ENCODE results near the gene NEK1. TPM values are rescaled to one million over a fixed set of nuclear protein-coding genes. Genes with fewer than 3 reads are reported as not detected.

Gene NEK1
- total and polyA plus RNA-seq, 2 donors (not counting 3 experiments of a cell fraction or from before 2014, with no cell fraction given) = 2.6 to 10.1 TPM

DNA sequence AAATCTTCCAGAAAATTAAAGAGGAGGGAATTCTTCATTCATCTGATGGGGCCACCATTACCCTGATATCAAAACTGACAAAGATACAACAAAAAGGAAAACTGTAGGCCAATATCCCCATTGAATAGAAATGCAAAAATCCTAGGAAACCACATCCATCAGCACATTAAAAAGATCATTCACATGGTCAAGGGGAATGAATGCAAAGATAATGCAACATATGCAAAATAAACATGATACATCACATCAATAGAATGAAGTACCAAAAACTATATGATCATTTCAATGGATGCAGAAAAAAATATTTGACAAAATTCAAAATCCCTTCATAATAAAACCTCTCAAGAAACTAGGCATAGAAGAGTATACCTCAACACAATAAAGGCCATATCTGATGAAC is 232.7 kb downstream of the NEK1 start:
- H3K9me3 ChIP-seq (replicated peaks; ENCODE audit: control insufficient read depth, insufficient read depth, low read length) = no peaks in the 10 kb centered on the region
- FAIRE-seq (no peak), DNase-seq (ENCODE audit: low read depth, low spot score) (no peak)
- no peaks in the 10 kb centered on the region for H3K9me1 ChIP-seq (replicated peaks; ENCODE audit: control insufficient read depth, extremely low read depth, insufficient read depth, low read length)
- no peak overlapping the region for H3K4me3 ChIP-seq (replicated peaks in 1 of 3; ENCODE audit: insufficient read depth in 1 of 3, low read depth in 1 of 3, low read length in 3 of 3)
- intact Hi-C loops (cut with micrococcal nuclease) (no loop called here), dilution Hi-C loops (cut with MboI; ENCODE audit: extremely low pct_ligation_motif_present, low sequenced_read_pairs) (no loop called here)
- H3K27ac ChIP-seq (ENCODE audit: insufficient read depth, low read depth, low read length) = no peak overlapping the region
- H2AFZ ChIP-seq (ENCODE audit: low read depth, low read length) = no peak overlapping the region
- H3K27me3 ChIP-seq (ENCODE audit: control insufficient read depth in 2 of 2, insufficient read depth in 2 of 2, low read length in 2 of 2) = no peaks in the 10 kb centered on the region
- no peaks in the 10 kb centered on the region for H3K4me1 ChIP-seq (ENCODE audit: control insufficient read depth, extremely low read depth, insufficient read depth, low read length)
- H3K4me2 ChIP-seq (ENCODE audit: insufficient read depth, low read length) = no peak overlapping the region
- TF ChIP-seq, protein P1, sequence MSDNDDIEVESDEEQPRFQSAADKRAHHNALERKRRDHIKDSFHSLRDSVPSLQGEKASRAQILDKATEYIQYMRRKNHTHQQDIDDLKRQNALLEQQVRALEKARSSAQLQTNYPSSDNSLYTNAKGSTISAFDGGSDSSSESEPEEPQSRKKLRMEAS (IDR thresholded peaks at IDR 0.05; ENCODE audit: insufficient read depth, insufficient read length) = no peak
- TF ChIP-seq EZH2 (IDR thresholded peaks at IDR 0.05; ENCODE audit: borderline replicate concordance, low read depth, low read length, severe bottlenecking) = no peak
- no peak for TF ChIP-seq POLR2A (IDR thresholded peaks at IDR 0.05; ENCODE audit: low read depth, low read length)
- no peak for TF ChIP-seq POLR2AphosphoS5 (IDR thresholded peaks at IDR 0.05; ENCODE audit: insufficient read depth, low read depth, low read length)
- TF ChIP-seq GATA2 (IDR thresholded peaks at IDR 0.05; ENCODE audit: insufficient read depth, insufficient read length, low read depth, low read length) = no peak
- no peak for TF ChIP-seq JUN (IDR thresholded peaks at IDR 0.05; ENCODE audit: borderline replicate concordance, insufficient read depth, insufficient read length, low read depth)
- no peak for TF ChIP-seq FOS (IDR thresholded peaks at IDR 0.05; ENCODE audit: borderline replicate concordance, insufficient read depth, low read length)
- no peak for TF ChIP-seq MYC (IDR thresholded peaks at IDR 0.05; ENCODE audit: low read depth, low read length)
- TF ChIP-seq, protein P2, sequence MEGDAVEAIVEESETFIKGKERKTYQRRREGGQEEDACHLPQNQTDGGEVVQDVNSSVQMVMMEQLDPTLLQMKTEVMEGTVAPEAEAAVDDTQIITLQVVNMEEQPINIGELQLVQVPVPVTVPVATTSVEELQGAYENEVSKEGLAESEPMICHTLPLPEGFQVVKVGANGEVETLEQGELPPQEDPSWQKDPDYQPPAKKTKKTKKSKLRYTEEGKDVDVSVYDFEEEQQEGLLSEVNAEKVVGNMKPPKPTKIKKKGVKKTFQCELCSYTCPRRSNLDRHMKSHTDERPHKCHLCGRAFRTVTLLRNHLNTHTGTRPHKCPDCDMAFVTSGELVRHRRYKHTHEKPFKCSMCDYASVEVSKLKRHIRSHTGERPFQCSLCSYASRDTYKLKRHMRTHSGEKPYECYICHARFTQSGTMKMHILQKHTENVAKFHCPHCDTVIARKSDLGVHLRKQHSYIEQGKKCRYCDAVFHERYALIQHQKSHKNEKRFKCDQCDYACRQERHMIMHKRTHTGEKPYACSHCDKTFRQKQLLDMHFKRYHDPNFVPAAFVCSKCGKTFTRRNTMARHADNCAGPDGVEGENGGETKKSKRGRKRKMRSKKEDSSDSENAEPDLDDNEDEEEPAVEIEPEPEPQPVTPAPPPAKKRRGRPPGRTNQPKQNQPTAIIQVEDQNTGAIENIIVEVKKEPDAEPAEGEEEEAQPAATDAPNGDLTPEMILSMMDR (IDR thresholded peaks at IDR 0.05; ENCODE audit: extremely low read depth in 1 of 2, insufficient read depth in 1 of 2, low read depth in 1 of 2, low read length in 2 of 2) = no peak
- BruUV-seq (replicated peaks) = no TSS peak
- POLR2A ChIA-PET = interaction anchor here (0.7 kb wide), 1 partner anchor 246 kb away, joined by 4 read pairs; no protein-coding TSS in a partner anchor
- CTCF ChIA-PET = no interaction called here
- no peaks in the 10 kb centered on the region for H3K79me2 ChIP-seq (ENCODE audit: control insufficient read depth, insufficient read depth, low read length)
- no peaks in the 10 kb centered on the region for H4K20me1 ChIP-seq (replicated peaks; ENCODE audit: control insufficient read depth, extremely low read depth, insufficient read depth, low read length)
- H3K9ac ChIP-seq (replicated peaks; ENCODE audit: extremely low read depth, insufficient read depth, low read length) = no peak overlapping the region
- no peaks in the 10 kb centered on the region for H3K36me3 ChIP-seq (ENCODE audit: control insufficient read depth in 2 of 2, extremely low read depth in 1 of 2, insufficient read depth in 2 of 2, low read length in 2 of 2)

Data from endothelial cell of umbilical vein (primary cell).